Body of pancreas (tissue), 4 donors: ENCODE measurements around the gene DLEC1.
"Not testable (repeated sequence)": the region's sequence is repeated elsewhere in the genome, so short reads cannot be mapped to it uniquely, and the experiment has no call there.

Experiments used
- CTCF ChIP-seq, 7 experiments: fragments of 450-650 bp in 4 of 7; fragments of 200-600 bp in 3 of 7; sonication (generic) in 3 of 7; IDR thresholded peaks; one replicate each; pipeline ENCODE4 v1.5.1; 2016 to 2019; ENCODE audit warnings: antibody characterized with exemption in 7 of 7
- POLR2A ChIP-seq, 3 donors: fragments of 450-650 bp; IDR thresholded peaks; one replicate each; pipeline ENCODE4 v1.6.1; 2016; ENCODE audit warnings: antibody characterized with exemption in 3 of 3, mild to moderate bottlenecking in 2 of 3

- not testable (repeated sequence) for TF ChIP-seq CTCF, POLR2A (IDR thresholded peaks at IDR 0.05)
These were observed 25.4 kb downstream of the DLEC1 start for GRCh38 chr3:38064453-38064852.
